ENCODE measurements around the gene ERRFI1. TPM values are rescaled to one million over a fixed set of nuclear protein-coding genes. Genes with fewer than 3 reads are reported as not detected.
"Not testable (repeated sequence)": the region's sequence is repeated elsewhere in the genome, so short reads cannot be mapped to it uniquely, and the experiment has no call there.

The ERRFI1 gene
- total RNA-seq = 10 to 100 TPM; 33.0 to 34.5 TPM

- peak in 1 of 2 donors; percentile 20 for TF ChIP-seq CTCF (IDR thresholded peaks at IDR 0.05)
- Histone ChIP-seq H3K4me3 (peak within 1 kb of the TSS; percentile 84 to 93), H3K27me3 (no peaks in the 10 kb centered on the region), H3K9me3 (no peaks in the 10 kb centered on the region), H3K4me1 (peaks cover 0 to 45% of the 10 kb centered on the region in 2 donors), H3K27ac (peak within 1 kb of the TSS; percentile 92 to 98), H3K36me3 (no peaks in the 10 kb centered on the region)
- peak; percentile 97 for DNase-seq (ENCODE audit: low spot score)
These were observed at the start of gene ERRFI1 for GRCh38 chr1:8026153-8026975. Gene ERRFI1, minus strand, starts transcription at chr1:8026309. Its CDS starts 10,690 bp downstream, at chr1:8015619.

GRCh38 chr1:8075511-8076051 is 49.5 kb upstream of the ERRFI1 start:
- Histone ChIP-seq H3K9me3 (no peaks in the 10 kb centered on the region), H3K36me3 (no peaks in the 10 kb centered on the region), H3K27me3 (no peaks in the 10 kb centered on the region), H3K4me3 (no peak overlapping the region), H3K4me1 (peaks cover 0 to 19% of the 10 kb centered on the region in 2 donors), H3K27ac (no peak overlapping the region)
- no peak for TF ChIP-seq CTCF (IDR thresholded peaks at IDR 0.05)
- no peak for DNase-seq (ENCODE audit: low spot score)

GRCh38 chr1:8073112-8073855 is 47.2 kb upstream of the ERRFI1 start:
- H3K9me3 ChIP-seq = no peaks in the 10 kb centered on the region
- H3K36me3 ChIP-seq = no peaks in the 10 kb centered on the region
- TF ChIP-seq CTCF (IDR thresholded peaks at IDR 0.05) = no peak
- no peak overlapping the region for H3K27ac ChIP-seq
- peaks cover 0 to 17% of the 10 kb centered on the region in 2 donors for H3K4me1 ChIP-seq
- peak; percentile 66 for DNase-seq (ENCODE audit: low spot score)
- H3K4me3 ChIP-seq = no peak overlapping the region
- no peaks in the 10 kb centered on the region for H3K27me3 ChIP-seq

GRCh38 chr1:8070381-8070811 is 44.3 kb upstream of the ERRFI1 start:
- no peak for DNase-seq (ENCODE audit: low spot score)
- Histone ChIP-seq H3K4me3 (no peak overlapping the region), H3K27me3 (no peaks in the 10 kb centered on the region), H3K36me3 (no peaks in the 10 kb centered on the region), H3K4me1 (no peaks in the 10 kb centered on the region), H3K27ac (no peak overlapping the region), H3K9me3 (no peaks in the 10 kb centered on the region)
- no peak for TF ChIP-seq CTCF (IDR thresholded peaks at IDR 0.05)

GRCh38 chr1:8069614-8070320 is 43.7 kb upstream of the ERRFI1 start:
- H3K36me3 ChIP-seq; DNase-seq (ENCODE audit: low spot score); H3K4me3 ChIP-seq; H3K27ac ChIP-seq; H3K4me1 ChIP-seq; H3K27me3 ChIP-seq; H3K9me3 ChIP-seq: not testable (repeated sequence)
